Cardiac septum (tissue), 1 donor: Measurements from ENCODE around the gene POLR3B. TPM values are rescaled to one million over a fixed set of nuclear protein-coding genes. Genes with fewer than 3 reads are reported as not detected.

ENCODE experiments used
- DNase-seq: peaks from one replicate; pipeline ENCODE4 v3.0.0-alpha.2; 2020; ENCODE audit warnings: low spot score
- intact Hi-C: fragments of 100-400 bp; cut with DNase I; formaldehyde crosslinking; loops from one replicate; pipeline ENCODE4 v1.14.0; 2022
- total RNA-seq: library from RNA; stranded (reverse); fragmentation: NEBNext Ultra II Directional; extraction: Animal tissue kit (Norgen Biotek cat#: 25700); gene quantifications from one replicate; pipeline ENCODE4 v1.2.1, GENCODE V29; 2021
- donor health status: DM: no; HTN: no; CAD: no.

POLR3B gene
- total RNA-seq, 1 donor from 2014 or later = 9.4 TPM

DNA sequence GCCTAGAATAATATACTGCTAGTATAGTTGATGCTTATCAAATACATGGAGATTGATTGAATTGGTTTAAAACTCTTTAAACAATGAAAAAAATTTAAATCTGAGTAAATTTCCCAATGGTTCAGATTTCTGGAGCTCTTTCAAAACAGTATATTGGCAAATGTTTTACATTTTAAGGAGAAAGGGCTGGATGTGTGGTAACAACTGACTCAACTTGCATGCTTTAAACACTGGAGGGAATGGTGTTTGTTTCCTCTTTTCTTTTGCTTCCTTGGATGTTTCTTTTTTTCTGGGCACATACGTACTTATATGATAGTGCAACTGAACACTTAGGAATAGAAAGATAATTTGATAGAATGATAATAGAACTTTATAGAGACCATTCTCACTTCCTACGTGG, 151.4 kb downstream of the POLR3B start:
- no peak for DNase-seq
- intact Hi-C loops = no loop called here

DNA sequence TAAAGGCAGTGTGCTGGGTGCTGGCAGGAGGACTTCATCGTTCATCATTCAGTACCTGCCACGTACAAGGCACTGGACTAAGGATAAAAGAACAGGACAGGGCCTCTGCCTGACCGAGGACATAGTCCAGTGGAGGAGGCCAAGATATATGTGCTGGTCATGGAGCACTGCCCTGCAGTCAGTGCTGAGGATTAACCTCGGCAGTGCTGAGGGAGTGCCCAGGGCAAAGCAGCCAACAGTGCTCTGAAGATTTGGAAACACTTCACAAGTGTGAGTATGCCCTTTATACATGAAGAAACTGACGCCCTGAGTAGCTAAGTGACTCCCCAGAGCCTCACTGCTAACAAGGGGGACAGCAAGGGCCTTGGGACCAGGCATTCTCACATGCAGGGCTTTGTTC, 153.8 kb downstream of the POLR3B start:
- DNase-seq = no peak
- intact Hi-C loops = no loop called here

DNA sequence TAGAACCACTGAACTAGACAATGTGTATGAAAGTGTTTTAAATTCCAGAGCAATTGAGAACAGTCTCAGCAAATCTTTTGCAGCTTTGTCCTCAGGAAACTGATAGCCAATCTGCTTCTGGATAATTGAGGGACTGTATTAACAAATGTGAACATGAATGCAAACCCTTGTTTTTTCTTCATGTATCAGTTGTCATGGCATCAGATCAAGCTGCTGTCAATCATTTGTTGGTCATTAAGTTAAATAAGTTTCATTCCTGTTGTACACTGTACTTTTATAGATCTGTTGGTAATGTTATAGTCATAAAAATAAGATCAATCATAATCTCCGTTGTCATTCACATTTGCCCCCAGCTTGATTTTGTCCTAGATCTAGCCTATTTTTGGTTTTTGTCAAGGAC, 159.8 kb downstream of the POLR3B start:
- DNase-seq = no peak
- intact Hi-C loops = no loop called here

DNA sequence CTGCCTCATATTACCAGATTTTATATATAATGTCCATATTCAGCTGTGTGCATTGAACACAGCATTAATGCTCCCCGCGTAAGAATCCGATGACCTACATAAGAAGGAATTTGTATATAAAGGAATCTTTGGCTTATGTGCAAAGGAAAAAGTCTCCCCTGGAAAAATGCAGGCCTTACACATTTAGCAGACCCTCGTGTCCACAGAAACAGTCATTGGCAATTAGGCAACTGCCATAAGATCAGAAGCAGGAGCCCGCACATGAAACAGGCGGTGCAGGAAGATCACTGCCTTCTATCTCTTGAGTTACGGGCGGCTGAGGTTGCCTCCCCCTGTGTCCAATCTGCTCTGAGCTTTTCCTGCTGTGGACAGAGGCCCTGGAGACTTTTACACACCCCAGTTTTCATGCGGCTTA, 162.1 kb downstream of the POLR3B start:
- intact Hi-C loops = no loop called here

DNA sequence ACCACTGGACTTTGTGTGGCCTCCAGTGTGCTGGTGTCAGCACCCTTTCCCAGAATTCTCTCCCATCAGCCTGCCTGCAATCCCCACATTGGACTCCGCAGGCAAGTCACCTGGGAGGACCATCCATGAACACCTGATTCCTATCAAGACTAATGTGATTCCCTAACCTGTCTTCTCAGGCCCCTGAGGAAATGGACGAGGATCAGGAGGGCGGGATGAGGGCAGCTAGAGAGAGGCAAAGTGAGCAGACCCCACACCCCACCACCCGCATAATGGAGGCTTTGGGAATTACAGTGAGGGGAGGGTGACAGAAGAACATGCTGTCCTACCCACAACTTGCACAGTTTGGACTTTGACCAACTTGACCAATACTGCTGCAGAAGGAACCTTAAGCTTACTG, 164.4 kb downstream of the POLR3B start:
- intact Hi-C loops = no loop called here
- no peak for DNase-seq

More for the DNA sequence above, 162.1 kb downstream of the POLR3B start:
- DNase-seq = no peak

DNA sequence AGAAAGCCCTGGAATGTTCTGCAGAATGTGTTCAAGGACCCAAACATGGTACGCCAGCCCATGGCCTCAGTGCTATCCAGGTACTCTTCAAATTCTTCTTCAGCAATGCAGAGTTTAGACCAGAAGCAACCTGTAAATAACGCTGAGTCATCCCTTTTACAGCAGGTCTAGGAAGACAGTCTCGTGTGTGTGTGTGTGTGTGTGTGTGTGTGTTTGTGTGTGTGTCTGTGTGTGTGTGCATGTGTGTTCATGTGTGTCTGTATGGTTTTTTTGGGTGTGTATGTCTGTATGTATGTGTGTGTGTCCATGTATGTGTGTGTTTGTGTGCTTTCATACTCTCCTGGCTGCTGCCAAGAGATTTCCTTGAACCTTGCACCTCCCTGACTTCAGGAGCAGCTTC, 165.2 kb downstream of the POLR3B start:
- no peak for DNase-seq
- intact Hi-C loops = no loop called here

DNA sequence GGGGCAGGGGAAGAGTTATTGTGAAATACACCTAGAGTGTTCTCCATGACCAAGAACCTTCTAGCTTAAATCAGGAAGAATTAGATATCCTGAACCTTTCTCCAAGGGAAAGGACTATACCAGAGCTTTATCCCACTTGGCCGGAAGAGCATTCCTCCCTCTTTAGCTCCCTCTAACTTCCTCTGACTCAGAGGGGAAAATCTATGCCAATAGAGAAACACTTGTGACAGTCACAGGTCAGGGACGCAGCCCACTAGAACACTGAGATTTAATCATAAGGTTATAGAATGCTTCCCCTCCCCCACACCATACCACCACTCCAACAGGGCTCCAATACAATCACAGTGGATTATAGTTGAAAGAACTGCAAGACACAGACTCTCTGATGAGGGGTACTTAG, 169.8 kb downstream of the POLR3B start:
- DNase-seq = no peak
- intact Hi-C loops = no loop called here

DNA sequence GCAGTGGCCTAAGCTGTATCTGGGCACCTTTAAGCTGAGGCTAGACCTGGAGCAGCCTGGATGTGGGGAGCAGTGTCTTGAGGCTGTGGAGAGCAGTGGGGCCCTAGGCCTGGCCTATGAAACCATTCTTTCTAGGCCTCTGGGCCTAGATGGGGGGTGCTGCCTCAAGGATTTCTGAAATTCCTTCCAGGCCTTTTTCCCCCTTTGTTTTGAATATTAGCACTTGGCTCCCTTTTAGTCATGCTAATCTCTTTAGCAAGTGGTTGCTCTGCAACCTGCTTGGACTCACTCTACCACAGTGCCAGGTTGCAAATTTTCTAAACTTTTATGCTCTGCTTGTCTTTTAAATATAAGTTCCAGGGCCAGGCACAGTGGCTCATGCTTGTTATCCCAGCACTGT, 183.7 kb downstream of the POLR3B start:
- DNase-seq = no peak
- intact Hi-C loops = no loop called here

DNA sequence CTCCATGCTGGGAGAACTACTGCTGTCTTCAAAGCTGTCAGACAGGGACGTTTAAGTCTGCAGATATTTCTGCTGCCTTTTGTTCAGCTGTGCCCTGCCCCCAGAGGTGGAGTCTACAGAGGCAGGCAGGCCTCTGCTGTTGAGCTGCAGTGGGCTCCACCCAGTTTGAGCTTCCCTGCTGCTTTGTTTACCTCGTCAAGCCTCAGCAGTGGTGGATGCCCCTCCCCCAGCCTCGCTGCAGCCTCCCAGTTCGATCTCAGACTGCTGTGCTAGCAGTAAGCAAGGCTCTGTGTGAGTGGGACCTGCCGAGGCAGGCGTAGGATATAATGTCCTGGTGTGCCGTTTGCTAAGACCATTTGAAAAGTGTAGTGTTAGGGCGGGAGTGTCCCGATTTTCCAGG, 193.9 kb downstream of the POLR3B start:
- intact Hi-C loops = no loop called here
- no peak for DNase-seq

DNA sequence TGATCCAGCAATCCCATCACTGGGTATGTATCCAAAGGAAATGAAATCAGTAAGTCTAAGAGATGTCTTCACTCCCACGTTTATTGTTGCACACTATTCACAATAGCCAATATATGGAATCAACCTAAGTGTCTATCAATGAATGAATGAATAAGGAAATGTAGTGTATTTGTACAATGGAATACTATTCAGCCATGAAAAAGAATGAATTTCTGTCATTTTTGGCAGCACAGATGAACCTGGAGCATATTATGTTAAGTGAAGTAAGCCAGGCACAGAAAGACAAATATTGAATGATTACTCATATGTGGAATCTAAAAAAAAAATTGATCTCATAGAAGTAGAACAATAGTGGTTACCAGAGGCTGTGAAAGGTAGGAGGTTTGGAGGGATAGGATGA, 194.7 kb downstream of the POLR3B start:
- intact Hi-C loops = no loop called here

More for the DNA sequence above, 194.7 kb downstream of the POLR3B start:
- DNase-seq = no peak

Other genes starting within 250 kb of the POLR3B start
- gene NUAK1, start 218.8 kb upstream of the POLR3B start, total RNA-seq = 66.8 TPM
- 56.8 TPM for gene CKAP4, start 109.7 kb upstream of the POLR3B start, total RNA-seq
- 61.2 TPM for gene TCP11L2, start 55.0 kb upstream of the POLR3B start, total RNA-seq
- not detected for gene RFX4, start 225.3 kb downstream of the POLR3B start, total RNA-seq